Stimulated activated CD4-positive, alpha-beta T cell treated with anti-CD3 and anti-CD28 coated beads, TNF-alpha, amount 100 ng/mL, for 24 hours (primary cell): ENCODE data around the gene ST3GAL5.
"Not testable (repeated sequence)": the region's sequence is repeated elsewhere in the genome, so short reads cannot be mapped to it uniquely, and the experiment has no call there.

Experiments
- DNase-seq, 3 experiments: peaks; one replicate each; pipeline ENCODE4 v3.0.0-alpha.2; 2020; ENCODE audit warnings: low read depth in 3 of 3

The ST3GAL5 gene

GRCh38 chr2:85917887-85918795, 29.4 kb upstream of the ST3GAL5 start:
- DNase-seq = no peak

DNA sequence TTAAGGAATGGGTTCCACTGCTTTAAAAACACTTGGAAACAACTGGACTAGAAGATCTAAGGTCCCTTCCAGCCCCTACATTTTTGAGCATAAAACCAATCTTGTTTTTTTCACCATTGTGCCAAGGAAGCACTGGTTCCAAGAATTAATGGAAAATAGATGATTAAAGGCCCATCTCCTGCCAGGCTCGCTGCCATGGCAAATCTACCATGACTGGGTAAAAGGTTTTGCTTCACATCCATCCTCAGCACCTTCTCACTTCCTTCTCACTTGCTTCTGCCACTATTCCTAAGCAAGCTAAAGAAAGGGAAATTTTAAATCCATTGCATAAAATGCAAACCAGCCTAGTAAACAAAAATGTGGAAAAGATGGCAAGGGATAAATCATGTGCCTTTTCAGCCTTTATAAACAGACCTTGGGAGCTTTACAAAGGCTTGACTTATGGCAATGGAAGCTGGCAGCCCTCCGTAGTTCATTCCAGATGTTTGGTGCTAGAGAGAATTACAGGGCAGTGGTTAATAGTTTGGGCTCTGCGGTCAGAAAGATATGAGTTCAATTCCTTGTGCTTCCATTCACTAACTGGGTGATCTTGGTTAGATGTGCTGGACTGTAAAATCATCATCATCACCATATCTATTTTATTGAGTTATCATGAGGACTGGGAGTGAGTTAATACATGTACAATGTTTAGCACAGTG, 27.0 kb upstream of the ST3GAL5 start:
- DNase-seq = no peak

DNA sequence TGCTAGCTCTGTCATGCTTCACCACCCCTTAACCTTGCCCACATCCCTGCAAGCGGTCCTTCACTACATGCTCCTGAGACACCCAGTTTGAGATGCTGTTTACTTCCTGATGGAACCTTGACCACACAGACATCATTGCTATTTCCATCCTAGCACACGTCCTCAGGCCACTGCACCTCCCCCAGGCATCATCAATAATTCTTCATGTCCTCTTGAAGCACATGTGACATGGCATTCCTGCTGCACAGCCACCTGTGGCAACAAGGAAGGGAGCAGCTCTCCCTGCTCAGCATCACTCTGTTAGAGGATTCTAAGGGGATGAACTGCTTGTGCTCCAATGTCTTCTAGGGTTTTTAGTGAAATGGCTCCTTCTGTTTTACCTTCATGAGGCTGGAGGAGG, 26.1 kb upstream of the ST3GAL5 start:
- no peak for DNase-seq

- DNase-seq = no peak
Observed at GRCh38 chr2:85913884-85914881, 25.4 kb upstream of the ST3GAL5 start.

DNA sequence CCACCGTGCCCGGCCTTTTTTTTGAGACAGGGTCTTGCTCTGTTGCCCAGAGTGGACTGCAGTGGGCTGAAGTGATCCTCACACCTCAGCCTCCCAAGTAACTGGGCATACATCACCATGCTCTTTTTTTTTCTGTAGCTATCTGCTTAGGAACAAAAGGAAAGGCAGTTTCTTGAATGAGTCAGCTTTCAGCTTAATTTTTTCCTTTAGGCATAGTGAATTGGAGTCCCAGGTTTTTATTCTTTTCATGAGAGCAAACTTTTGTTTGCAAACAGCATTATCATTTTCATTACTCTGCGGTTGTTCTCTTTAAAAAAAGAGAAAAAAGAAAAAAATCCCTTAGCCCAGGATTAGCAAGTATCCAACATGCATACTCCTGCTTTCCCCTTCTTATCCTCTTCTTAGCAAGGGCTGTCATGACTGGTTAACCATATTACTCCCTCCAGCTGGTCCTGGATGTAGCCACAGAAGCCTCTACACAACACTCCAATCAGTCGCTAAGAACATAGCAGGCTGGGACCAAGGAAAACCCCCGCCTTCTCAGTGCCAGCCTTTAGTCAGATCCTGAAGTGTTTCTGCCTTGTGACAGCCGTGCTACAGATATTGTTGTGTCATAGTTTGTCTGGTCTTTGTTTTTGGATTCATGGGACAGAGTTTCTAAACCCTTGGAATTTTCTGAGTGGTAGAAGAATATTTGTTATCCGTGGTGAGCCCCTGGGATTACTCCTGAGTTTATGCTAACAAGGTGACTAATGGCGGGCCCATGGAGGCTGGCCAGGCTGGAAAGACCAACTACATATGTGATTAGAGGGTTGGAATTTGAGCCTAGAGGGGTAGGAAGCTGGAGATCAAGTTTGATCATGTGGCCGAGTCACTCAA, 23.3 kb upstream of the ST3GAL5 start:
- no peak for DNase-seq

DNA sequence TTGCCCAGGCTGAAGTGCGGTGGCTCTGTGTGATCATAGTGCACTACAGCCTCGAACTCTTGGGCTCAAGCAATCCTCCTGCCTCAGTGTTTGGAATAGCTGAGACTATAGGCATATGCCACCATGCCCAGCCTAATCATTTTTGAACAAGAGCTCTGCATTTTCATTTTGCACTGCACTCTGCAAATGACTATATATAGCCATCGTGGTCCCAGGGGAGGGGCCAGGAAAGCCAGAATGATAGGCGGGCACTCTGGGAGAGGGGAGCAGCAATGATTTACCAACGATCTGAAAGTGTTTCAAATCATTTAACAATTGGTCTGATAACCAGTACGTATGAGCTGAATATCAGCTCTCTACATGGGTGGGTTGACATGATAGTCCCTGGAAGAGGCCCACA, 22.3 kb upstream of the ST3GAL5 start:
- no peak for DNase-seq

DNA sequence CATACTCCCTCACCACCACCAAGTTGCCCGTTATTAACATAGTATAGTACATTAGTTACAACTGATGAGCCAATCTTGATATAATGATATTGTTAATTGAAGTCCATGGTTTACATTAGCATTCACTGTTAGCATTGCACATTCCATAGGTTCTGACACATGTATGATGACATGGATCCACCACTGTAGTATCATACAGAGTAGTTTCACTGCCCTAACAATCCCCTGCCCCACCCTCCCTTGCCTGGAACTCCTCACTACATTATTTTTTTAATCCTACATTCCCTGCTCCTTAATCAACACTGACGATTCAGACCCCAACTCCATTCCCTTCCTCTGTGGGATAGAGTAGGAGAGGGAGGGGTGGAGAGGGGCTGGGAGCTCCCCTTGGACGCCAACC, 20.2 kb upstream of the ST3GAL5 start:
- DNase-seq = no peak

DNA sequence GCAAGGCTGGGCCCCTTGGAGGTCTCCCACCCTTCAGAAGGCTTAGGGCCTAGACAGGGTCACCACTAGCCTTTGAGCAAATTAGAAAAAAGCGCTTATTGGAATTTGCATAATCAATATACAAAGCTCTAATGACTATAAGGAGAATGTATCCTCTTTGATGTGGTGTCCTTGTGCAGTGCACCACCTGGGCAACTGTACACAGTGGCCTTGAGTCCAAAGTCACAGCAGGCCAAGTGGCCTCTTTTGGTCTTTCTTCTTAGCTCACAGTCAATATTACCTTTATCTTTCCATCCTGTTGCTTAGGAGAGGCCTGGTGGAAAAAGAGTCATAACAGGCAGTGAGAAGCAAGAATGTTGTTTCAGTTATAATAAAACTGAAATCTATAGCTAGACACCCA, 19.7 kb upstream of the ST3GAL5 start:
- DNase-seq = no peak

GRCh38 chr2:85907671-85908157, 18.9 kb upstream of the ST3GAL5 start:
- DNase-seq = no peak

DNA sequence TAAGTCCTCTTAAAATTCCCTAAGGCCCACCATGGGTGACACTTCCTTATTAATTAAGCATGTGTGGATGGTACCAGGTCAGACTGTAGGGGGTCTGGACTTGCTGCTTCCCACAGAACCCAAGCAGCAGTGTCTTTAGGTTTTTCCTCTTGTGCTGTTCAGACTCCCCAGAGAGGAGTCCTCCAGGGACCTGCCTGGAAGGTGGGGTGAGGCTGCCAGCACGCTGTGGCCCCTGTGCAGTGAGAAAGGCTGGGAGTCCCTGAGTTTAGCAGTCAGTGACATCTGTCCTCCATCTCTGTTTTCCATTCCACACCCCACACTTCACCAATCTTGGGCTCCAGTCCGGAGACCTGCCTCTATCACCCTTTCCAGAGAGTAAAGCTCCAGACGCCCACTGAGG, 18.0 kb upstream of the ST3GAL5 start:
- no peak for DNase-seq

GRCh38 chr2:85905891-85906290, 17.1 kb upstream of the ST3GAL5 start:
- DNase-seq = no peak

GRCh38 chr2:85905187-85905666, 16.4 kb upstream of the ST3GAL5 start:
- no peak for DNase-seq

DNA sequence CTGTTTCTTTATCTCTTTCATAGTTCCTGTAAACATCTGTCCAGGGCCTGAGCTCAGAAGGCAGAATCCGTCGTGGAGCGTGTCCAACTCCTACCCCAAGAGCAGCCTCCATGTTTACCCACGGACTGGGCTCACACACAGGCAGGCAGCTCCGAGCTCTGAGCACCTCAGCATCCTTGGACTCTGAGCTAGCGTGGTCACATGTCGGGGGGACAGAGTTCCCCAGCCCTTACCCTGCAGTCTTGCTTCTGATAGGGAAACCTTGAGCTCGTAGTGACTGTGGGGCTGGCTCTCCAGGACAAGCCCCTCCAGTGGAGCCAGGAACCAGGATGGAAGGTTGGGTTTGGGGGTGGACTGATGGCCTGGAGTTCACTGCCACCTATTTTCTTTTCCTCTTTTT, 15.1 kb upstream of the ST3GAL5 start:
- no peak for DNase-seq

DNA sequence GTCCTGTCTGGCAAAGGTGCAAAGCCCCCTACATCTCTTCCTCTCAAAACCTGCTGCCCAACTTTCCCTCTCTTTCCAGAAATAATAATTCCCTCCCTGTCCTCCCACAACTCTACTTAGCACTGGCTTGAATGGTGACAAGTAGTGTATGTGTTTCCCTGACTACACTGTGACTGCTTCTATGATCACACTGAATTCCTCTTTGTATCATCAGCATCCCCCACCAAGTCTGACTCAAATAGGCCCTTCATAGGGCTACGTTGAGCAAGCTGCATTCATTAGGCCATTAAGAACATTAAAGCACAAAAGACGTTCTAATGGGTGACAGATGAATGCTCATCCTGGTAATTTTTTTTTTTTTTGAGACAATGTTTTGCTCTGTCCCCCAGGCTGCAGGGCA, 13.7 kb upstream of the ST3GAL5 start:
- DNase-seq = no peak

DNA sequence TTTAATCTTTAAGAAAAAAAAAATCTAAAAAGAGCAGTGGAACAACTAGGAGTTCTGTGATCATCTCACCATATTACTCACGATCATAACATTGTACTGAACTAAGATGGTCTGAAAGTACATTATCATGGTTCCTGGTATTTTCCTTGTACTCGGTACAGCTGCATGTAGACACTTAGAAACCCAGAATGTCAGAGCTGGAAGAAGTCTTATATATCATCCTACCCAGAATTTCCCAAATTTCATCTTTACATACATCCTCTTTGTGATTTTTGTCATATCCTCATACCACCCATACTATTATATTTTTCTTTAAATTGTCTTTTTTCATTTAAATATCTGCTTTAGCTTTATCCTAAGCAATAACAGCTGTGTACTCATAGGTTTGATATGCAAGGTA, 12.4 kb upstream of the ST3GAL5 start:
- no peak for DNase-seq

DNA sequence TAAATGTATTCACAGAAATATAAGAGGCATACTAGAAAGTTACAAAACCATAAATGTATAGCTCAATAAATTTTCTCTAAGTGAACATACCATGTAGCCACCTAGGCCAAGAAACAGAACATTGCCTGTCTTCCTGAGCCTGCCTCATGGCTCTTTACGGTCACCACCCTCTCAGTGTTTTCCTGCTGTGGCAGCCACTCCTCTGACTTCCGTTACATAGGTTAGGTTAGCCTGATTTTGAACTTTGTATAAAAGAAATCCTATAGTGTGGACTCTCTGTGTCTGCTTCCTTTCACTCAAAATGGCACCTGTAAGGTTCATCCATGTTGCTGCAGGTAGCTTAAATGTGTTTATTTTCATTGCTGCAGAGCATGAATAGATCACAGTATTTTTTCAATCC, 11.6 kb upstream of the ST3GAL5 start:
- DNase-seq = no peak

DNA sequence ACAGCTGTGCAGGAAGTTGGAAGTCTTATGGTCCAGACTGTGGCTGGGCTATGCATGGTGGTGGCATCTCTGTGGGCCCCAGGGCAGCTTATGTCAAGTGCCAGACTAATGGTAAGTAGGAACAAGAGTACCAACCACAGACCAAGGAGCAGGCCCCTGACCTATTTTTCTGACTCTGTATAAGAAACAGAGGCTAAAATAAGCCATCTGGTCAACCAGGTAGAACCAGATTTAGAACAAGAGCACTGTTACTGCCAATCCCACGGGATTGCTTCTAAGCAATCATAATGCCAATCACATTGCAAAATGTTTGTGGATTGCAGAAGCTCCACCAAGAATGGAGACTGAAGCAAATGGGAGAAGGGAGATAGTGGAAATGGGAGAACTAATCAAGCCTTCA, 11.1 kb upstream of the ST3GAL5 start:
- no peak for DNase-seq

DNA sequence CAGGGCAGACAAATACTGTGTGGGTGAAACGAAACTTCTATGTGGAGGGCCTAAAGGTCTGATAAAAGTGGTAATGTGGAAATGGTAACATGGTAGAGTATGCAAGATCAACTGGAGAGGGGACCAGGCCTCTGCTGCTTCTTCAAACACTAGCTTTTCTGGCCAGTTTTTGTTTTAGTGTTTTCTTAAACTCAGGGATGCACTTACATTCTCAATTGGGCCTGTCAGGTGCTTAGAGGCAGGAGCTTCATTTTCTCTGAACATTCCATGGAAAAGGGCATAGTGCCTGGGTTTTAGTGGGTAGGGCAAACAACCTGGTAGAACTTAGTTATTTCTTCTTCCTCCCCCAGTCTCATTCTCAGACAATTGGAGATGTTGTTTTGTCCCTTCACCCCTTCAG, 10.5 kb upstream of the ST3GAL5 start:
- DNase-seq = no peak

DNA sequence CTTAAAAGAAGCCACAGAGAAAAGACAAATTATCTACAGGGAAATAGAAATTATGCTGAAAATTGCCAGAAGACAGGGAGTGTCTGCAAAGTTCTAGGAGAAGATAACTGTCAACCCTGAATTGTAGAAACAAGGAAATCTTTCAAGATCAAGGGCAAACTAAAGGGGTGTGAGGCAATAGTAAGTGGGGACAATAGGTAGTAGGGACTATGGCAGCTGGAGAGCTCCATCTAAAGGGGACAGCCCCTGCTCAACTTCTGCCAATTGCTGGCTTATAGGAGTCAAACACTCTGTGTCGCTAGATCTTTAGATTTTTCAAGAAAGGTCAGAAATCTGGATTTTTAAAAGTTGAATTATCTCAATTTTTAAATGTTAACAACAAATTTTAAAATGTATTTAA, 10.1 kb upstream of the ST3GAL5 start:
- DNase-seq = no peak

GRCh38 chr2:85894554-85895278, 5.9 kb upstream of the ST3GAL5 start:
- DNase-seq = not testable (repeated sequence)
